ENCODE measurements around the gene PLEKHG1.

Gene PLEKHG1

DNA sequence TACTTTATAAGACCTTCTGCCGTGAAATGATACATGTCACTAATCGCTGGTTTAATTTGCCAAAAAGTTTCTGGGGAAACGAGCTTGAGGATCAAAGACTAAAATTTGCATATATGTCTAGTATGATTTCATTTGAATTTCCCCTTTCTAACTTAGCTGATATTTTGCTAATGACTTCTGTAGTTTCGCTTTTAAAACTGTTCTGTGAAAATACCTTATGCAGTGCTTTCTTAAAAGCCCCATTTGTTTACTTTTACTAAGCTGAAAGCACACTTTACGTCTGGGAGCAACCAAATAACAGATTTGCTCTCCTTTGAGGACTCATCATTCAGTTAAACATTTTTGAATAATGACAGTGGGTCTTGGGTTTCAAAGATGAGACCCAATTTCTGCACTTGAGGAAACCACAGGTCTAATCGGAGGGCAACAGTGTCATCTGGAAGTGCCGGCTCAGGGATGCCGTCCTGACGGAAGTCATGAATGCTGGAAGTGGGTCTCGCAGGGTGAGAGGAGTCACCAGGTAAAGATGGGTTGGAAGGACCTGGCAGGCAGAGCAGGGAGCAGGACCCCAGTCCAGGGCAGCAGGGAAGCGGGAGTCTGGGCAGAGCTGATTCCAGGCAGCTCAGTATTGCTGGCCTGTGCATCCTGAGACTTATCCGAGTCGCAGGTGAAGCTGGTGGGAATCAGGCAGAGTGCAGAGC is 33.2 kb downstream of the PLEKHG1 start:
- no peak for ATAC-seq
- TF ChIP-seq, protein P1, sequence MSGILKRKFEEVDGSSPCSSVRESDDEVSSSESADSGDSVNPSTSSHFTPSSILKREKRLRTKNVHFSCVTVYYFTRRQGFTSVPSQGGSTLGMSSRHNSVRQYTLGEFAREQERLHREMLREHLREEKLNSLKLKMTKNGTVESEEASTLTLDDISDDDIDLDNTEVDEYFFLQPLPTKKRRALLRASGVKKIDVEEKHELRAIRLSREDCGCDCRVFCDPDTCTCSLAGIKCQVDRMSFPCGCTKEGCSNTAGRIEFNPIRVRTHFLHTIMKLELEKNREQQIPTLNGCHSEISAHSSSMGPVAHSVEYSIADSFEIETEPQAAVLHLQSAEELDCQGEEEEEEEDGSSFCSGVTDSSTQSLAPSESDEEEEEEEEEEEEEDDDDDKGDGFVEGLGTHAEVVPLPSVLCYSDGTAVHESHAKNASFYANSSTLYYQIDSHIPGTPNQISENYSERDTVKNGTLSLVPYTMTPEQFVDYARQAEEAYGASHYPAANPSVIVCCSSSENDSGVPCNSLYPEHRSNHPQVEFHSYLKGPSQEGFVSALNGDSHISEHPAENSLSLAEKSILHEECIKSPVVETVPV (CRISPR knock-in tag; IDR thresholded peaks at IDR 0.05): no peak
- TF ChIP-seq, protein P2, sequence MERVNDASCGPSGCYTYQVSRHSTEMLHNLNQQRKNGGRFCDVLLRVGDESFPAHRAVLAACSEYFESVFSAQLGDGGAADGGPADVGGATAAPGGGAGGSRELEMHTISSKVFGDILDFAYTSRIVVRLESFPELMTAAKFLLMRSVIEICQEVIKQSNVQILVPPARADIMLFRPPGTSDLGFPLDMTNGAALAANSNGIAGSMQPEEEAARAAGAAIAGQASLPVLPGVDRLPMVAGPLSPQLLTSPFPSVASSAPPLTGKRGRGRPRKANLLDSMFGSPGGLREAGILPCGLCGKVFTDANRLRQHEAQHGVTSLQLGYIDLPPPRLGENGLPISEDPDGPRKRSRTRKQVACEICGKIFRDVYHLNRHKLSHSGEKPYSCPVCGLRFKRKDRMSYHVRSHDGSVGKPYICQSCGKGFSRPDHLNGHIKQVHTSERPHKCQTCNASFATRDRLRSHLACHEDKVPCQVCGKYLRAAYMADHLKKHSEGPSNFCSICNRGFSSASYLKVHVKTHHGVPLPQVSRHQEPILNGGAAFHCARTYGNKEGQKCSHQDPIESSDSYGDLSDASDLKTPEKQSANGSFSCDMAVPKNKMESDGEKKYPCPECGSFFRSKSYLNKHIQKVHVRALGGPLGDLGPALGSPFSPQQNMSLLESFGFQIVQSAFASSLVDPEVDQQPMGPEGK (CRISPR knock-in tag; IDR thresholded peaks at IDR 0.05; ENCODE audit: borderline replicate concordance): no peak
- TF ChIP-seq RARB (CRISPR knock-in tag; IDR thresholded peaks at IDR 0.05) (no peak), ZFP3 (CRISPR knock-in tag; IDR thresholded peaks at IDR 0.05) (no peak), SNAI2 (CRISPR knock-in tag; IDR thresholded peaks at IDR 0.05) (no peak), ZFP30 (CRISPR knock-in tag; IDR thresholded peaks at IDR 0.05) (no peak), ZNF565 (CRISPR knock-in tag; conservative IDR thresholded peaks at IDR 0.05; ENCODE audit: low read depth) (no peak), GLIS3 (CRISPR knock-in tag; IDR thresholded peaks at IDR 0.05) (no peak), ARNTL (CRISPR knock-in tag; IDR thresholded peaks at IDR 0.05; ENCODE audit: borderline replicate concordance, low read depth) (no peak), ZNF8 (CRISPR knock-in tag; IDR thresholded peaks at IDR 0.05) (no peak), ZNF70 (CRISPR knock-in tag; IDR thresholded peaks at IDR 0.05) (no peak), TOX (CRISPR knock-in tag; IDR thresholded peaks at IDR 0.05; ENCODE audit: borderline replicate concordance) (no peak), ISL1 (CRISPR knock-in tag; IDR thresholded peaks at IDR 0.05) (no peak), PPARA (CRISPR knock-in tag; IDR thresholded peaks at IDR 0.05; ENCODE audit: borderline replicate concordance) (no peak)
- TF ChIP-seq, protein P3, sequence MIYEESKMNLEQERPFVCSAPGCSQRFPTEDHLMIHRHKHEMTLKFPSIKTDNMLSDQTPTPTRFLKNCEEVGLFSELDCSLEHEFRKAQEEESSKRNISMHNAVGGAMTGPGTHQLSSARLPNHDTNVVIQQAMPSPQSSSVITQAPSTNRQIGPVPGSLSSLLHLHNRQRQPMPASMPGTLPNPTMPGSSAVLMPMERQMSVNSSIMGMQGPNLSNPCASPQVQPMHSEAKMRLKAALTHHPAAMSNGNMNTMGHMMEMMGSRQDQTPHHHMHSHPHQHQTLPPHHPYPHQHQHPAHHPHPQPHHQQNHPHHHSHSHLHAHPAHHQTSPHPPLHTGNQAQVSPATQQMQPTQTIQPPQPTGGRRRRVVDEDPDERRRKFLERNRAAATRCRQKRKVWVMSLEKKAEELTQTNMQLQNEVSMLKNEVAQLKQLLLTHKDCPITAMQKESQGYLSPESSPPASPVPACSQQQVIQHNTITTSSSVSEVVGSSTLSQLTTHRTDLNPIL (CRISPR knock-in tag; IDR thresholded peaks at IDR 0.05; ENCODE audit: low read depth): no peak

DNA sequence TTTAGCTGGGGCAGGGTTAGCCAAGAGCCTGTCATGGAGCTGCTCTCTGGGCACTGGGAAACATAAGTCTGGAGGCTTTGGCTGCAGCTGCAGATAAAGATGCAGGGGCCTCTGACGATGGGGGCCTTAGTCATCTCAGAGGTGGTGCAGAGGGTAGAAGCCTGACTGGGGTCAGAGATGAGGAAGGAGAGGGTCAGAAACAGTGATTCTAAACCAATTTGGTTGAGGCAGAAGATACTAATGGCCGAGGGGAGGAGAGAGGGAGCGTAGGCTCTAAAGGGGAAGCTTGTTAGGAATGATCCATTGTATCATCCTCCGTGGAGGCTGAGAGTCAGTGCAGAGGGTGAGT is 33.8 kb downstream of the PLEKHG1 start:
- ATAC-seq: no peak

DNA sequence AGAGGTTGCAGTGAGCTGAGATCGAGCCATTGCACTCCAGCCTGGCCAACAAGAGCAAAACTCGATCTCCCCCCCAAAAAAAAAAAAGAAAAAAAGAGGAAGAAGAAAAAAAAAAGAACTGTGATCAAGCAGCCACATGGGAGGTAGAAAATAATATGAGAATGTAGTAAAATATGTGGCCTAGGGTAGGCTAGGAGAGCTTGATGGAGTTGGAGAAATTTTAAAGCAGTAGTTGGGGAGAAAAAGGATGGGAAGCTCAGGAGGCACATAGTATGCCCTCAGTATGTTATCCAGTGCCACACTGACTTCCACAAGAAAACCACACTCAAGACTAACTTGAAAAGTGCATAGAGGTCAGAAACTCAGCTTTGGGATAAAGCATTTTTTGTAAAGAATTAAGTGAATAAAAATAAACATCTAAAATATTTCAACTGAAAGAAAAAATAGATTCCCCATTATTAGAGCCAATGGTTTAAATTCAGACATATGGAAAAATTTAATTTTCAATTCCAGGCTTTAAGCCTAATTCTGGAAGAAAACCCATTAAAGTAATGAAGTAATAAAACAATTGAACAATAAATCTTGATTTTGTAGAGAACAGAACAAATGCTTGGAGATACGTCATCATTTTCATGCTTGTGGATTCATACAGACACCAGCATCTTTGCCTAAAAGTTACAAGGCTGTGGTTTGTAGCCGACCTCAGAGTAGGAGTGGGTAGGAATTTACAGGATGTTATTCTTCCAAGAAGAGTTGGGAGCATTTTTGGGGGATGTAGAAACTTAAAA is 34.7 kb downstream of the PLEKHG1 start:
- no peak for ATAC-seq
- TF ChIP-seq, protein P4, sequence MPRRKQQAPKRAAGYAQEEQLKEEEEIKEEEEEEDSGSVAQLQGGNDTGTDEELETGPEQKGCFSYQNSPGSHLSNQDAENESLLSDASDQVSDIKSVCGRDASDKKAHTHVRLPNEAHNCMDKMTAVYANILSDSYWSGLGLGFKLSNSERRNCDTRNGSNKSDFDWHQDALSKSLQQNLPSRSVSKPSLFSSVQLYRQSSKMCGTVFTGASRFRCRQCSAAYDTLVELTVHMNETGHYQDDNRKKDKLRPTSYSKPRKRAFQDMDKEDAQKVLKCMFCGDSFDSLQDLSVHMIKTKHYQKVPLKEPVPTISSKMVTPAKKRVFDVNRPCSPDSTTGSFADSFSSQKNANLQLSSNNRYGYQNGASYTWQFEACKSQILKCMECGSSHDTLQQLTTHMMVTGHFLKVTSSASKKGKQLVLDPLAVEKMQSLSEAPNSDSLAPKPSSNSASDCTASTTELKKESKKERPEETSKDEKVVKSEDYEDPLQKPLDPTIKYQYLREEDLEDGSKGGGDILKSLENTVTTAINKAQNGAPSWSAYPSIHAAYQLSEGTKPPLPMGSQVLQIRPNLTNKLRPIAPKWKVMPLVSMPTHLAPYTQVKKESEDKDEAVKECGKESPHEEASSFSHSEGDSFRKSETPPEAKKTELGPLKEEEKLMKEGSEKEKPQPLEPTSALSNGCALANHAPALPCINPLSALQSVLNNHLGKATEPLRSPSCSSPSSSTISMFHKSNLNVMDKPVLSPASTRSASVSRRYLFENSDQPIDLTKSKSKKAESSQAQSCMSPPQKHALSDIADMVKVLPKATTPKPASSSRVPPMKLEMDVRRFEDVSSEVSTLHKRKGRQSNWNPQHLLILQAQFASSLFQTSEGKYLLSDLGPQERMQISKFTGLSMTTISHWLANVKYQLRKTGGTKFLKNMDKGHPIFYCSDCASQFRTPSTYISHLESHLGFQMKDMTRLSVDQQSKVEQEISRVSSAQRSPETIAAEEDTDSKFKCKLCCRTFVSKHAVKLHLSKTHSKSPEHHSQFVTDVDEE (CRISPR knock-in tag; IDR thresholded peaks at IDR 0.05): no peak
- TF ChIP-seq ZC3H10 (CRISPR knock-in tag; IDR thresholded peaks at IDR 0.05) (no peak), SNAI2 (CRISPR knock-in tag; IDR thresholded peaks at IDR 0.05) (no peak)
- TF ChIP-seq, protein P2 (CRISPR knock-in tag; IDR thresholded peaks at IDR 0.05; ENCODE audit: borderline replicate concordance): no peak
- TF ChIP-seq, protein P3 (CRISPR knock-in tag; IDR thresholded peaks at IDR 0.05; ENCODE audit: low read depth): no peak

More for the DNA sequence above, 33.8 kb downstream of the PLEKHG1 start:
- TF ChIP-seq BACH2 (CRISPR knock-in tag; IDR thresholded peaks at IDR 0.05; ENCODE audit: borderline replicate concordance) (no peak), ZFP3 (CRISPR knock-in tag; IDR thresholded peaks at IDR 0.05) (no peak), ESRRG (CRISPR knock-in tag; IDR thresholded peaks at IDR 0.05) (no peak), ZNF8 (CRISPR knock-in tag; IDR thresholded peaks at IDR 0.05) (no peak), RARB (CRISPR knock-in tag; IDR thresholded peaks at IDR 0.05) (no peak), ZFP30 (CRISPR knock-in tag; IDR thresholded peaks at IDR 0.05) (no peak), ISL1 (CRISPR knock-in tag; IDR thresholded peaks at IDR 0.05) (no peak)
